ENCODE data around the gene AQP7.
"Not testable (repeated sequence)": the region's sequence is repeated elsewhere in the genome, so short reads cannot be mapped to it uniquely, and the experiment has no call there.

DNA sequence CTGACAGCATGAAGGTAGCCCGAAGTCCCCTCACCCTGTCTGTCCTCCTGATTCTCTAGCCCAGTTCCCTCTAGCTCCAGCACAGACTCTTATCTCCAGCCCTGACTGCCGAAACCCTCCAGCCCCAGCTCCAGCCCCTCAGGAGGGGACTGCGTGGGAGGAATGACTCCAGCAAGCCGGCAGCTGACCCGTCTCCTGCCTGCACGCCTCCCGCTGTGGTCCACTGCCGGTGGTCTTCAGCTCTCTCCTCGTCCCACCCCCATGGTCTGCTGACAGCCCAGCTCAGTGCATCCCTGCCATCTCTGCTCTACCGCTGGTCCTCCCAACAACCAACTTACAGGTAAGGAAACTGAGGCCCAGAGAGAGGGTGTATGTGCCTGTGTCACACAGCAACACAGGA is 559 bp downstream of the AQP7 start:
- TF ChIP-seq, protein P1, sequence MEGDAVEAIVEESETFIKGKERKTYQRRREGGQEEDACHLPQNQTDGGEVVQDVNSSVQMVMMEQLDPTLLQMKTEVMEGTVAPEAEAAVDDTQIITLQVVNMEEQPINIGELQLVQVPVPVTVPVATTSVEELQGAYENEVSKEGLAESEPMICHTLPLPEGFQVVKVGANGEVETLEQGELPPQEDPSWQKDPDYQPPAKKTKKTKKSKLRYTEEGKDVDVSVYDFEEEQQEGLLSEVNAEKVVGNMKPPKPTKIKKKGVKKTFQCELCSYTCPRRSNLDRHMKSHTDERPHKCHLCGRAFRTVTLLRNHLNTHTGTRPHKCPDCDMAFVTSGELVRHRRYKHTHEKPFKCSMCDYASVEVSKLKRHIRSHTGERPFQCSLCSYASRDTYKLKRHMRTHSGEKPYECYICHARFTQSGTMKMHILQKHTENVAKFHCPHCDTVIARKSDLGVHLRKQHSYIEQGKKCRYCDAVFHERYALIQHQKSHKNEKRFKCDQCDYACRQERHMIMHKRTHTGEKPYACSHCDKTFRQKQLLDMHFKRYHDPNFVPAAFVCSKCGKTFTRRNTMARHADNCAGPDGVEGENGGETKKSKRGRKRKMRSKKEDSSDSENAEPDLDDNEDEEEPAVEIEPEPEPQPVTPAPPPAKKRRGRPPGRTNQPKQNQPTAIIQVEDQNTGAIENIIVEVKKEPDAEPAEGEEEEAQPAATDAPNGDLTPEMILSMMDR (IDR thresholded peaks at IDR 0.05; ENCODE audit: low read depth, low read length), result not testable (repeated sequence)
- not testable (repeated sequence) for TF ChIP-seq EZH2phosphoT487 (IDR thresholded peaks at IDR 0.05; ENCODE audit: low read depth)
